Measurements from ENCODE around the gene NAP1L5.

NAP1L5 gene

DNA sequence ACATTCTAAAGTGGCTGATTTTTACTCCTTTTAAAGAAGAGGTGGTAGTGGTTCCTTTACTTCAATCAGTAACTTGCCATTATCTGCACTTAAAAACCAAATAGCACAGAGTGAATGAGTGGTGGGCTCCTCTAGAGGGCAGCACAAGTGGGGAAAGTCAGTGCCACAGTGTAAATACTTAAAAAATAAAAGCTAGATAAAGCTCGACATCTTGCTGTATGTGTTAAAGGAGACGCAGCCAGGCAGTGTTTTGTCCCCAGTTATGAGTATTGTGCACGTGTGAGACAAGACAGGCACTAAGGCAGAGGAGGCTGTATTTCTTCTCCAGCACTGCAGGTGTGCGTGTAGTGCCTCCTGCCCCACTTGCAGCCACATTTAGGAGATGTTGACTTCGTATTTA is 24.6 kb downstream of the NAP1L5 start:
- no peaks in the 10 kb centered on the region for H3K4me1 ChIP-seq (ENCODE audit: control insufficient read depth in 1 of 2, insufficient read depth in 1 of 2, low read depth in 1 of 2, low read length in 1 of 2)
- TF ChIP-seq, protein P1, sequence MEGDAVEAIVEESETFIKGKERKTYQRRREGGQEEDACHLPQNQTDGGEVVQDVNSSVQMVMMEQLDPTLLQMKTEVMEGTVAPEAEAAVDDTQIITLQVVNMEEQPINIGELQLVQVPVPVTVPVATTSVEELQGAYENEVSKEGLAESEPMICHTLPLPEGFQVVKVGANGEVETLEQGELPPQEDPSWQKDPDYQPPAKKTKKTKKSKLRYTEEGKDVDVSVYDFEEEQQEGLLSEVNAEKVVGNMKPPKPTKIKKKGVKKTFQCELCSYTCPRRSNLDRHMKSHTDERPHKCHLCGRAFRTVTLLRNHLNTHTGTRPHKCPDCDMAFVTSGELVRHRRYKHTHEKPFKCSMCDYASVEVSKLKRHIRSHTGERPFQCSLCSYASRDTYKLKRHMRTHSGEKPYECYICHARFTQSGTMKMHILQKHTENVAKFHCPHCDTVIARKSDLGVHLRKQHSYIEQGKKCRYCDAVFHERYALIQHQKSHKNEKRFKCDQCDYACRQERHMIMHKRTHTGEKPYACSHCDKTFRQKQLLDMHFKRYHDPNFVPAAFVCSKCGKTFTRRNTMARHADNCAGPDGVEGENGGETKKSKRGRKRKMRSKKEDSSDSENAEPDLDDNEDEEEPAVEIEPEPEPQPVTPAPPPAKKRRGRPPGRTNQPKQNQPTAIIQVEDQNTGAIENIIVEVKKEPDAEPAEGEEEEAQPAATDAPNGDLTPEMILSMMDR (IDR thresholded peaks at IDR 0.05) = no peak
- peaks cover 98% of the 10 kb centered on the region for H3K36me3 ChIP-seq
- H3K4me3 ChIP-seq (ENCODE audit: low read depth in 1 of 2, low read length in 1 of 2) = no peak overlapping the region
- H3K27ac ChIP-seq = no peak overlapping the region
- H3K27me3 ChIP-seq = no peaks in the 10 kb centered on the region
- no peaks in the 10 kb centered on the region for H3K9me3 ChIP-seq

DNA sequence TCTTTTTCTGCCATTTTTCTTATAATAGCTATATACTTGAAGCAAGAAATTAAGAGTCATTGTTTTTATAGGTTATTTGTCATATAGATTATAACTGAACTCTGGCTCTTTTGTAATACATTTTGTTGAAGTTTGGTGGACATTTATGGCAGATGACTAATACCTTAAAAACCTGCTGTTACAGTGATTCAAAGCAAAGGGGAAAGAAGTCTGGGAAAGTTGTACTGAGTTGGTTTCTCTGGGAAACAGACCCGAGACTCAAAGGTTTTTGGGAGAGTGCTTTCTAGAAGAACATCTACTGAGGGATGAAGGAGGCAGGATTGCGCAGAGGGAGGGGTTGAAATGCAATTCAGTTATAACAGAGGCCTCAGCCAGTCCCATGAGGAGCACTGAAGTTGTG is 35.9 kb downstream of the NAP1L5 start:
- TF ChIP-seq, protein P1 (IDR thresholded peaks at IDR 0.05) = no peak
- Histone ChIP-seq H3K9me3 (no peaks in the 10 kb centered on the region), H3K27me3 (no peaks in the 10 kb centered on the region), H3K36me3 (peaks cover 97% of the 10 kb centered on the region), H3K4me3 (ENCODE audit: low read depth in 1 of 2, low read length in 1 of 2) (no peak overlapping the region), H3K27ac (no peak overlapping the region), H3K4me1 (ENCODE audit: control insufficient read depth in 1 of 2, insufficient read depth in 1 of 2, low read depth in 1 of 2, low read length in 1 of 2) (no peaks in the 10 kb centered on the region)

DNA sequence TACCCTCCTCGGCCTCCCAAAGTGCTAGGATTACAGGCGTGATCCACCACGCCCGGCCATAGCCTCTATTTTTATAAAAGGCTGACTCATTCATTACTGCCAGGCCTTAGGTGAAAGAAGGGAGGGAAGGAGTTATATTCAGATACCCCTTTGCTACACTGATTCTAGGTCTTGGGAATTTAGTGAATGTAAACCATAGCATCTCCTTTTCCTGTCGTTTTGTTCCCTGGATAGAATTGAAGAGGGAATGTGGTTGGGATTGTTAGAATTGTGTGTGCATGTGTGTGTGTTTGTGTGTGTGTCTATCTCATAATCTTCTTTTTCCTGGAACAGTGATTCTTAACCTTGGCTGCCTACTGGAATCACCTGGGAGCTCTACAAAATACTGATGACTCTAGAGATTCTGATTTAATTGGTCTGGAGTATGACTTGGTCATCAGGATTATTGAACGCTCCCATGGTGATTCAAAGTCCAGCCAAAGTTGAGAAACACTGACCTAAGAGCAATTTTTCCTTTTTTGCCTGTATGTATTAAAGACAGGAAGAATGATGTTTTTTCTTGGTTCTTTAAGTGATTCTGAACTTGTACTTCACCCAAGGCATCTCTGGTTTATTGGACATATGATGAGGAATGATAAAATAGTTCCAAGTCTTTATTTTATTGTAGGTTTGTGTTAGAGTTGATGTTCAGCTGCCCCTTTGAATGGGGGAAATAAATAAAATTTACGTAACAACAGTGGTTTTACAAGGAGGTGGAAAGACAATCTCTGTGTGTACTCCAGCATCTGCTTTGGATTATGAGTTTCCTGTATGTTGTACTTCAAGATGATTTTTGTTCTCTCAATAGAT is 37.0 kb downstream of the NAP1L5 start:
- Histone ChIP-seq H3K4me3 (ENCODE audit: low read depth in 1 of 2, low read length in 1 of 2) (no peak overlapping the region), H3K4me1 (ENCODE audit: control insufficient read depth in 1 of 2, insufficient read depth in 1 of 2, low read depth in 1 of 2, low read length in 1 of 2) (no peaks in the 10 kb centered on the region), H3K9me3 (no peaks in the 10 kb centered on the region), H3K27me3 (no peaks in the 10 kb centered on the region), H3K36me3 (peaks cover 98% of the 10 kb centered on the region), H3K27ac (no peak overlapping the region)
- TF ChIP-seq, protein P1 (IDR thresholded peaks at IDR 0.05) = no peak

DNA sequence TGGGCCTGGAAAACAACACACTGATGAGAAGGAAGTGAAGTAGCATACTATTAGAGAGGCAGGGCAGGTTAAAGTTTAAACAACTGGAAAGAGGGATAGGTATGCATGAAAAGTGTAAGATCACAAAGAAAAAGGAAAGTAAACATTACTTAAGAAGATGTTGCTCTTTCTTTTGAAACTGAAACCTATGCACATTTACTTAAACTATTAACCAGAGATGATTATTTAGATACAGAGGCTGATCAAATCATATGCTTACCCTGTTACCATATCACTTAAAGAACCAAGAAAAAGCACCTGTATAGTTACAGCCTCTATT is 37.8 kb downstream of the NAP1L5 start:
- no peaks in the 10 kb centered on the region for H3K9me3 ChIP-seq
- H3K36me3 ChIP-seq = peaks cover 98% of the 10 kb centered on the region
- H3K27me3 ChIP-seq = no peaks in the 10 kb centered on the region
- TF ChIP-seq, protein P1 (IDR thresholded peaks at IDR 0.05) = no peak
- H3K4me3 ChIP-seq (ENCODE audit: low read depth in 1 of 2, low read length in 1 of 2) = no peak overlapping the region
- H3K27ac ChIP-seq = no peak overlapping the region
- H3K4me1 ChIP-seq (ENCODE audit: control insufficient read depth in 1 of 2, insufficient read depth in 1 of 2, low read depth in 1 of 2, low read length in 1 of 2) = no peaks in the 10 kb centered on the region

DNA sequence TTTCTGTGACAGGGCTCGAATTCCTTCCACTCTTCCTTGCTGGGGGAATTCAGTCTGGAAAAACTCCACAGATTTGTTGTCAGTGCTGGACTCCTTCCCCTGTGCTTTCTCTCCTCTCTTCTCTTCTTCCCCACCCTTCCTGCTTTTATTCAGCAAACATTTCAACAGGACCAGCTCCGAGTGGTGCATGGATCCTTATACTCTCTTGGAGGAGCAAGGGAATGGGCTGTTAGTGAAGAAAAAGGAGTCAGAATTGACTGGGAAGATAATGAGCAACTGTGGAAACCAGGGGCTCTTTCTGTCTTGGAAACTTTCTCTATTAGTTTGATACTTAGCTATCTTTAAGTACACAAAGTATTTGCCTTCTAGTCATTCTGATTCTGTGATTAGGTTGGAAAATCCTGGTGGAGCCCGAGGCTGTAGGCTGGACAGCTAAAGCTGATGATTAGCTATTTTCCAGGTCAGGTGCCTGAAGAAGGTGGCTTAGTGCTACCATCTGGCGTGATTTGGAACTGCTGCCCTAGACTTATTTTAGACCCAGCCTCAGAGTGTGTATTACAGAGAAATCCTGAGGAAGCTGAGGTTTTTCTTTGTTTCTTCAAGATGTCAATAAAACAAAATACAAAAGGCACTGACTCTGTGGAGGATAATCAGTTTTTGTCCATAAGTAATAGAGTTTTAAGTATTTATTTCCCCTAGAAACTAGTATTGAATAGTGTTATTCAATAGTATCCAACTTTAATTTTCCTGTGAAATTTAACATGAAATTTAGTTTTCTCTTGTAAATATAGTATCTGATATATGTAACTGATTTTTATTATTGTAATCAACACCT is 38.4 kb downstream of the NAP1L5 start:
- TF ChIP-seq, protein P1 (IDR thresholded peaks at IDR 0.05) = no peak
- no peak overlapping the region for H3K4me3 ChIP-seq (ENCODE audit: low read depth in 1 of 2, low read length in 1 of 2)
- H3K9me3 ChIP-seq = no peaks in the 10 kb centered on the region
- H3K27ac ChIP-seq = no peak overlapping the region
- H3K4me1 ChIP-seq (ENCODE audit: control insufficient read depth in 1 of 2, insufficient read depth in 1 of 2, low read depth in 1 of 2, low read length in 1 of 2) = no peaks in the 10 kb centered on the region
- H3K36me3 ChIP-seq = peaks cover 95% of the 10 kb centered on the region
- H3K27me3 ChIP-seq = no peaks in the 10 kb centered on the region
